ENCODE data around the gene TRPM3.

TRPM3 gene

DNA sequence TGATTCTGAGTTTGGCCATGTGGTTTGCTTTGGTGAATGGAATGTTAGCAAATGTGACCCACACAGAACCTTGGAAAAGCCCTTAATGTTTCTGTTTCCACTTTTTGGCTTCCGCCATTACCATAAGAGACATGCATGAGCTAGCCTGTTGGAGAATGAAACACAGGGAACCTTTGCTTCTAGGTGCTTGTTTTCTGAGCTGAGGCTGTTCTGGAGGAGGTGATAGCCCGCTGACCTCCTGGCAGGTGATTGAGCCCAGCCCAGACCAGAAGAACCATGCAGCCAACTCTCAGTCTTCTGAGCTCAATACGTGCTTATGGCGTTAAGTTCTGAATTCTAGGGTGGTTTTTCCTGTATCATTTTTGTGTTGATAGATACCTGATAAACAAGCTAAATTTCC lies 558.4 kb downstream of the TRPM3 start:
- in situ Hi-C loops (cut with HindIII; ENCODE audit: low sequenced_read_pairs), result no loop called here
- no peak for DNase-seq (ENCODE audit: low read depth)
- TF ChIP-seq, protein P1, sequence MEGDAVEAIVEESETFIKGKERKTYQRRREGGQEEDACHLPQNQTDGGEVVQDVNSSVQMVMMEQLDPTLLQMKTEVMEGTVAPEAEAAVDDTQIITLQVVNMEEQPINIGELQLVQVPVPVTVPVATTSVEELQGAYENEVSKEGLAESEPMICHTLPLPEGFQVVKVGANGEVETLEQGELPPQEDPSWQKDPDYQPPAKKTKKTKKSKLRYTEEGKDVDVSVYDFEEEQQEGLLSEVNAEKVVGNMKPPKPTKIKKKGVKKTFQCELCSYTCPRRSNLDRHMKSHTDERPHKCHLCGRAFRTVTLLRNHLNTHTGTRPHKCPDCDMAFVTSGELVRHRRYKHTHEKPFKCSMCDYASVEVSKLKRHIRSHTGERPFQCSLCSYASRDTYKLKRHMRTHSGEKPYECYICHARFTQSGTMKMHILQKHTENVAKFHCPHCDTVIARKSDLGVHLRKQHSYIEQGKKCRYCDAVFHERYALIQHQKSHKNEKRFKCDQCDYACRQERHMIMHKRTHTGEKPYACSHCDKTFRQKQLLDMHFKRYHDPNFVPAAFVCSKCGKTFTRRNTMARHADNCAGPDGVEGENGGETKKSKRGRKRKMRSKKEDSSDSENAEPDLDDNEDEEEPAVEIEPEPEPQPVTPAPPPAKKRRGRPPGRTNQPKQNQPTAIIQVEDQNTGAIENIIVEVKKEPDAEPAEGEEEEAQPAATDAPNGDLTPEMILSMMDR (IDR thresholded peaks at IDR 0.05; ENCODE audit: low read depth, low read length, missing control alignments), result no peak
- no peak overlapping the region for H3K4me3 ChIP-seq (ENCODE audit: low read depth, low read length)

DNA sequence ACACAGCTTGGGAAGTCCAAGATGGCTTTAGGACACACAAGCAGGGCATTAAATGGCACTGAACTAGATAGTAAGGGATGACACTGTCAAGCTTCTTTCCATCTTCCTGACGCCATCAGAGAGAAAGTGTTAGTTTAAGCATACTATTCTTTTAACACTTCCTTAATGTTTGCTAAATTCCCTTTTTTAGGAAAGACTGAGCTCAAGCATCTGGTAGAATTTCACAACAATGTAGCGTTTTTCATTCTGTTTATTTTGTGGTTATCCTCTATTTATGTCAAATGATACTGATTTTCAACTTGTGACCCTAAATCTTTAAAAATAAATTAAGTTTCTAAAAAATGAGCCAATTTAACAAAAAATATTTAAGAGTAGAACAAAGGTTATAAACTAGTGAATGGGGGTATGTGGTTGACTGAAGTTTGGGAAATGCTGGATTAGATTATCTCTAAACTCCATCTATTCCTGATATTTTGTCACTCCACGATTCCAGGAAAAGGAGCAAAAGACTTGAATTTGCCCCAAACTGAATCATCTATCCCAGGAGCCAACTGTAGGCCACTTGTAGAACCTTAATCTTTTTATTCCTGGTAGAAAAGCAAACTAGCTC lies 559.5 kb downstream of the TRPM3 start:
- TF ChIP-seq, protein P1 (IDR thresholded peaks at IDR 0.05; ENCODE audit: low read depth, low read length, missing control alignments), result no peak
- in situ Hi-C loops (cut with HindIII; ENCODE audit: low sequenced_read_pairs), result no loop called here
- DNase-seq (ENCODE audit: low read depth), result no peak
- H3K4me3 ChIP-seq (ENCODE audit: low read depth, low read length), result no peak overlapping the region

DNA sequence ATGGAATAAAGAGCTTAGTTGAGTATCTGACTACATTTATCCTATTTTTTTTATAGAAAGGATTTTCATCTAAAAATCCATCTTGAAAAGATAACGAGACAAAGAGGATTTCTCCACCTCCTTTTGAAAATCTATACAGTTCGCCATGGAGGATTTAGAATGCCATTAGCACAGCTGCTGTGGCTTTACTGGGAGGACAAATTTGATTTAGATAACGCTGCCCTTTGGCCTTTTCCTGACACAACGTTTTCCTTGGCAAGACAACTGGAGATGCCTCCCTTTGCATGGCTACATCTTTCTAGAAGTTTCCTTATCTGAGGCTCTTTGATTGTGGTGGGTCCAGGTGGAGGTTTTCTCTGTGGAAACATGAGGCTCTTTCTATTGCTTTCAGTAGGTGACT lies 560.3 kb downstream of the TRPM3 start:
- no peak overlapping the region for H3K4me3 ChIP-seq (ENCODE audit: low read depth, low read length)
- TF ChIP-seq, protein P1 (IDR thresholded peaks at IDR 0.05; ENCODE audit: low read depth, low read length, missing control alignments), result no peak
- DNase-seq (ENCODE audit: low read depth), result no peak
- in situ Hi-C loops (cut with HindIII; ENCODE audit: low sequenced_read_pairs), result no loop called here

DNA sequence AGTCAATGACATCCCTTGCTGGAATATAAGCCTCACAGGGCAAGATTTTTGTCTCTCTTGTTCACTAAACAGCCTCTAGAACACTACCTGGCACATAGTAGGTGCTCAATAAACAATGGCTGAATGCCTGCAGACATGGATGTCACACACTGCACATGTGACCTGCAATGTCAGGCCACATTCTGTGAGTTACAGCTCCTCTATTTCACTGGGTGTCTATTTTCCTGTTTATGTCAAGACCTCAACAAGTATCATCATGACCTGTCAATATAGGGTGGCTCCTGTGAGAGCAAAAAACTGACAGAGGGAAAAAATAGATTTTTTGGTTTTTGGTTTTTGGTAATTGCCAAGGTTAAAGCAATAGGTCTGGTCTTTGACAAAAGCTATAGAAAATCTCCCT lies 562.3 kb downstream of the TRPM3 start:
- H3K4me3 ChIP-seq (ENCODE audit: low read depth, low read length), result no peak overlapping the region
- in situ Hi-C loops (cut with HindIII; ENCODE audit: low sequenced_read_pairs), result no loop called here
- DNase-seq (ENCODE audit: low read depth), result no peak
- TF ChIP-seq, protein P1 (IDR thresholded peaks at IDR 0.05; ENCODE audit: low read depth, low read length, missing control alignments), result no peak

DNA sequence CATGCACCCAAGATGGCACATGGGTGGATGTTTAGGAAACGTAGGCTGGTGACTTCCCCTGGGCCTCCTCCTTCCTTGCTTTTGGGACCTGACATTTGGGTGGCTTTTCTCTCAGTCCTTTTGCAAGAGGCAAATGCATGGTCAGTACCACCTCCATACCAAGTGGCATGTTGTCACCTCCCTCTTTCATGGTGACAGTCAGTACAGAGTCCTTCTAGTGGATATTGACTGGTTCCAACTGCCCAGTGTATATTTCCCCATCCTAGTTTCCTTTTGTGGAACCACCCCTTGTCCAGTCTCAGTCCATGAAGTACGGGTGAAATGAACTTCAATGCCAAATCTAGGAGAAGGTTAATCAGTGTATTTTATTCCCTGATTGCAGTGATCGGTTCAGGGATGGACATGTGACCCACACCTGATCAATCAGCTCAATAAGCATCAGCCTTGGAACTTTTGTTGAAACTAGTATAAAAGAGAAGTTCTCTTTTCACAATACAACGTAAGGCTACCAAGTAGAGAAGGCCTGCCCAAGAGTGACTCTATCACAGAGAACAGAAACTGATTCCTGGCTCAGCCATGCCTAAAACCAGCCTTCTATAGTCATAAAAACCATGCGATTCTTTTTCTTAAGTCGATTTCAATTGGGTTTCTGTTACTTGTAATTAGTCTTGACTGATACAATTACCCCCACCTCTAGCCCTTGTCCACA lies 563.6 kb downstream of the TRPM3 start:
- DNase-seq (ENCODE audit: low read depth), result no peak
- in situ Hi-C loops (cut with HindIII; ENCODE audit: low sequenced_read_pairs), result no loop called here

DNA sequence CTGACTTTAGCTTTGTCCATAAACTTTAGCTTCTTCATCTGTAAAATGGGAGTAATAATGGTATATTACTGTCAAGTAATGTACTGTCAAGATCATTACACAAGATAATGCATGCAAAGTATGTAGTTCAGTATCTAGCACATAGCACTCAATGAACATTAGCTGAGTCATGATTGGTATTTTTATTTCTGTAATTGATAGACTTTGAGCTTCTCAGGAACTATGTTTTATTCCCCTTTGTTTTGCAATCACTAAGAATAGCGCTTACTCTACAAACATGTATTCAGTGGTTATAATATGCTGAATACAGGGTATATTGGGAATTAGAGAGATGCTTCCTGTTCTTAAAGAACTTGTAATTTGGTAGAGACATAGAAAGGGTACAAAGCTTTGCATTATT lies 564.6 kb downstream of the TRPM3 start:
- no peak overlapping the region for H3K4me3 ChIP-seq (ENCODE audit: low read depth, low read length)
- in situ Hi-C loops (cut with HindIII; ENCODE audit: low sequenced_read_pairs), result no loop called here
- DNase-seq (ENCODE audit: low read depth), result no peak
- TF ChIP-seq, protein P1 (IDR thresholded peaks at IDR 0.05; ENCODE audit: low read depth, low read length, missing control alignments), result no peak

More for the DNA sequence above, 563.6 kb downstream of the TRPM3 start:
- TF ChIP-seq, protein P1 (IDR thresholded peaks at IDR 0.05; ENCODE audit: low read depth, low read length, missing control alignments), result no peak
- no peak overlapping the region for H3K4me3 ChIP-seq (ENCODE audit: low read depth, low read length)
